Inferior parietal cortex (tissue), 1 donor: ENCODE results near the gene SPANXN2.
"Not testable (repeated sequence)": the region's sequence is repeated elsewhere in the genome, so short reads cannot be mapped to it uniquely, and the experiment has no call there.

Experiments
- DNase-seq: peaks from one replicate; pipeline ENCODE4 v3.0.0-alpha.2; 2016; ENCODE audit errors: extremely low spot score

SPANXN2 gene, protein sequence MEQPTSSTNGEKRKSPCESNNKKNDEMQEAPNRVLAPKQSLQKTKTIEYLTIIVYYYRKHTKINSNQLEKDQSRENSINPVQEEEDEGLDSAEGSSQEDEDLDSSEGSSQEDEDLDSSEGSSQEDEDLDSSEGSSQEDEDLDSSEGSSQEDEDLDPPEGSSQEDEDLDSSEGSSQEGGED

DNA sequence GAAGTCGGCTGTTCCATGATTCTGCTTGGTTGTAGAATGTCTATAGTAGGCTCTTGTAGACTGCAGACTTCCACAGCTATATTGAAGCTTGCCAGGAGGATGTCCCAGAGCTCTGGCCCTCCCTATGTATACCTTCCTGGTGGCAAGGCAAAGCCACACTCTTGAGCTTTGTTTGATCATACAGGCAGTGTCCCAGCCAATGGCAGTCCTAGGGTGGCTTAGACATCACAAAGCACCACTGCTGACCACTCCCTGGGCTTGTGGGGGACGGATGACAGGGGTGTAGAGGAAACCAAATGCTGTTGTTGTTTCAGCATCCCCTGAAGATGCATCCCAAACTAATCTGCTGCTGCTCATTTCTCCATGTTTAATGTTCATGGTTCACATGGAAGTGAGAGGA, at the start of gene SPANXN2:
Gene SPANXN2 (minus strand): TSS at position 101 of the 400 bp plus-strand sequence. CDS start 84 bp downstream, at position 17.
- DNase-seq, result not testable (repeated sequence)

DNA sequence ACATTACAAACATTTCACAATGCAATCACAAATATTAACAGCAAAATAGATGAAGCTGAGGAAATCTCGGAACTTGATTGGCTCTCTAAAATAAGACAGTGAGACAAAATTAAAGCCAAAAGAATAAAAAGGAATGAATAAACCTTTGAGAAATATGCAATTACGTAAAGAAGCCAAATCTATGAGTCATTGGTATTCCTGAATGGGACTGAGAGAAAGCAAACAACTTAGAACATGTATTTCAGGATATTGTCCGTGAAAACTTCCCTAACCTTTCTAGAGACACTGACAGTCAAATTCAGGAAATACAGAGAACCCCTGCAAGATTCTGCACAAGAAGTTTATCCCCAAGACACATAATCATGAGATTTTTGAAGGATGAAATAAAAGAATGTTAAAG, 48.4 kb upstream of the SPANXN2 start:
- DNase-seq, result no peak

- DNase-seq, result not testable (repeated sequence)
Observed at GRCh38 chrX:143767789-143768188, 47.2 kb upstream of the SPANXN2 start.

DNA sequence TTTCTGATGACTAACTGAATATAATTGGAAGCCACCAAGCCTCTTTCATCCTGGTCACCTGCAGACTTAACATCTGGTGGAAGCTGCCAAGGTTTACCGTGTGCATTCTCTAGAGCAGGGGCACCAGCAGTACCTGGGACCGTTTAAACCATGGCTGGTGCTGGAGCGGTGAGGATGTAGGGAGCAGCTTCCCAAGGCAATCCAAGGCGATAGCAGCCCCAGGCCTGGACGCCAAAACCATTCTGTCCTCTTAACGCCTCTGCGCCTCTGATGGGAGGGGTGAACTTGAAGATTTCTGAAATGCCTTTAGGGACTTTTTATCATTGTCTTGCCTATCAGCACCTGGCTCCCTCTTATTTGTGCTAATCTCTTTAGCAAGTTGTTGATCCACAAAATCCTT, 37.3 kb upstream of the SPANXN2 start:
- DNase-seq, result no peak

GRCh38 chrX:143757375-143757774, 36.8 kb upstream of the SPANXN2 start:
- DNase-seq, result no peak

GRCh38 chrX:143754183-143754582, 33.6 kb upstream of the SPANXN2 start:
- no peak for DNase-seq

DNA sequence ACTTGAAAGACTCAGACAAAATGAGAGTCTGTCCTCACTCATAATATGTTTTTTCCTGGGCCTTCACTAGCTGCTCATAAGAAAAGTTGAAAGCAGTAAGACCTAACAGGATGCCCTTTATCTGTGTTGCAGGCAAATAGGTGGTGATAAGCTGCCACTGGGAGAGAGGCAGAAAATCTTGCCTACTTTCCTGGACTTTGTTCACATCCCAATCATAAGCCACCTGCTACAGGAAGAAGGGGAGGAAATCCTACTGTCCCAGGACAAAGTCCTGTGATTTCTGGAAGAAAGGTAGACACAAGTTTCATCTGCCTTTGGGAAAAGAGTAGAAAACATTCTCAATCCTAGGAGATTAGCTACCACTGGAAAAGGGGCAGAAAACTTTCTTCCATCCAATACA, 13.3 kb upstream of the SPANXN2 start:
- DNase-seq, result no peak

DNA sequence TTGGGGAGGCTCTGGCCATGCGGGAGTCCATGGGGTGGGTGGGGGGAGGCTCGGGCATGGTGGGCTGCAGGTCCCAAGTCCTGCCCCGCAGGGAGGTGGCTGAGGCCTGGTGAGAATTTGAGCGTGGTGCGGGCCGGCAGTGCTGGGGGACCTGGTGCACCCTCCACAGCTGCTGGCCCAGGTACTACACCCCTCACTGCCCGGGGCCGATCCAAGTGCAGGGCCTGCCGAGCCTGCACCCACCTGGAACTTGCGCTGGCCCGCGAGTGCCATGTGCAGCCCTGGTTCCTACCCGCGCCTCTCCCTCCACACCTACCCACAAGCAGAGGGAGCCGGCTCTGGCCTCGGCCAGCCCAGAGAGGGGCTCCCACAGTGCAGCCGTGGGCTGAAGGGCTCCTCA, 5.7 kb upstream of the SPANXN2 start:
- no peak for DNase-seq

GRCh38 chrX:143701460-143701859, 19.1 kb downstream of the SPANXN2 start:
- no peak for DNase-seq

DNA sequence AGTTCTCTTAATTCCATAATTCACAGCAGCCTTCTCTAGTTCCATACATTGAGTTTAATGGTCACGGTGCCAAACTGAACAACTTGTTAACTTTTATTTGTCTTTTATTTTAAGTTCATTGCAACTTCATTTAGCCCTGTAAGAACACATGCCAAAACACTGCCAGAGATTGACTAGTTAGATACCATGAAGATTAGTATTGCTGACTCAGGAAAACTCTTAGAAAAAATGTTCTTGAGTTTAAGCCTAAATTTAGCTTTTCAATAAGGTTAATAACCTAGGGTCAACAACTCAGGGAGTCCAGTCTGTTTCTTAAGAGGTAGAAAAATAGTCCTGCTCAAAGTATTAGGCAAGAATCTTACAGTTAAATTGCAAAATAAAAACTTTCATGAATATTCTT, 25.7 kb downstream of the SPANXN2 start:
- DNase-seq, result no peak

GRCh38 chrX:143683486-143683885, 37.1 kb downstream of the SPANXN2 start:
- no peak for DNase-seq

- DNase-seq, result no peak
Observed at GRCh38 chrX:143674926-143675325, 45.6 kb downstream of the SPANXN2 start.

DNA sequence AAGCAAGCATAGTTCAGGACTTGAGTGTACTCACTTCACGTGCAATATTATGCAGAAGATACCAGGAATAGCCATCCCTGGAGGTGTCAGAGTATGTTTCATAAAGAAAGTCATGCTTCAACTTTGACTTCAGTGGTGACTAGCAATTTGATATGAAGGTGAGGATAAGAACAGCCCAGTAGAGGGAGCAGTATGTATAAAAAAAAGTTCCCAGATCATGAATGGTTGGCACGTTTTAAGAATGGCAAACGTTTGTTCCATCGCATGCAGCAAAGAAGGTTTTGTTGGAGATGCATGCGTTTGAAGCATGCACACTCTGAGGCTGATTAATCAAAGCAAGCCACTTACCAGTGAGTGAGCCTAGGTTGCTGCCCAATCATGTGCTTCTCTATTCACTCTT, 51.2 kb downstream of the SPANXN2 start:
- DNase-seq, result no peak

GRCh38 chrX:143664302-143664701, 56.2 kb downstream of the SPANXN2 start:
- DNase-seq, result peak; percentile 20

DNA sequence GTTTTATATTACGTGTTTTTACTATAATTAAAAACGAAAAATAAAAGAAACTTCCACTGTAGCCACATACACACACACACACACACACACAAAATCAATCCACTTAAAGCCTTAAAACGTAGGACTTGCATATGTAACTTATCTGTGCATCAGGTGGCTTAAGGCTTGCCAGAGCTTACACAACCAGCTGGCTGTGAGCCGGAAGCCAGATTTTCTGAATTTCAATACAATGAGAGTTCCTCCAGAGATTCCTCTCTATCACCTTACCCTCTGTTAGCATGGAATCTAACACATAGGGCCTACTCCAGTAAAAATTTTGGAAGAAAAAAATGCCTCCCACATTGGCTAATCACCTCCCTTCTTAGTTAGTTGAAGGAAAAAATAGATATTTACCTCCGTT, 56.8 kb downstream of the SPANXN2 start:
- DNase-seq, result no peak
